Measurements from ENCODE around the gene TBCB.

Gene TBCB

GRCh38 chr19:36092566-36092965, 22.7 kb upstream of the TBCB start:
- no peak overlapping the region for H3K4me3 Mint-ChIP-seq
- peaks cover 8% of the 10 kb centered on the region for H3K4me1 Mint-ChIP-seq (ENCODE audit: low read depth)
- no peaks in the 10 kb centered on the region for H3K27me3 Mint-ChIP-seq (ENCODE audit: low read depth)
- no peaks in the 10 kb centered on the region for H3K9me3 Mint-ChIP-seq
- peaks cover 28% of the 10 kb centered on the region for H3K36me3 Mint-ChIP-seq (ENCODE audit: low read depth)
- H3K27ac Mint-ChIP-seq, result no peak overlapping the region

DNA sequence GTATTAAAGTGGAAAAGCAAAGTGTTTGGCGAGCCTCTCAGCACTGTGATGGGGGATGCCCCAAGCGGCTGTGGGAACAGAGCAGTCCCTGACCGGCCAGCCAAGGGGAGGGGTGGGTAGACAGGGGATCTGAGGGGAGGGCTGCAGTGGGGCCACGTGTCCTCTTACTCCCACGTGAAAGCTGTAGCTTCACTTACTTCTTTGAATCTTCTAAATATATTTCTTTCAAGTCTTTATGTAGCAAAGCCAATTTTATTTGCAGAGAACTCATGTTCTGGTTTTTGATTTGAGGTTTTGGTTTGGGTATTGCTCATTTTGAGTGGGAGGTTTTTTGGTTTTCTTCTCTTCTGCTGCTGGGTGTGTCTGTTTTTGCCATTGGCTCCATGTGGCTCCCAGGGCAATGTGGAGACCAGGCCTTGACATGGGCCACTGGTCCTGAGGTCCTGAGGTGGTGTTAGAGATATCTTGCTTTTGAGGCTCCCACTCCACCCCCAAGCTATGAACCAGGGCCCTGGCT, 22.1 kb upstream of the TBCB start:
- Mint-ChIP-seq H3K27ac (peak overlapping the region; percentile 64), H3K36me3 (ENCODE audit: low read depth) (peaks cover 25% of the 10 kb centered on the region), H3K27me3 (ENCODE audit: low read depth) (no peaks in the 10 kb centered on the region), H3K4me3 (no peak overlapping the region), H3K9me3 (no peaks in the 10 kb centered on the region), H3K4me1 (ENCODE audit: low read depth) (peaks cover 8% of the 10 kb centered on the region)

- Mint-ChIP-seq H3K27ac (peak overlapping the region; percentile 64), H3K9me3 (no peaks in the 10 kb centered on the region), H3K27me3 (ENCODE audit: low read depth) (no peaks in the 10 kb centered on the region), H3K4me1 (ENCODE audit: low read depth) (peaks cover 8% of the 10 kb centered on the region), H3K36me3 (ENCODE audit: low read depth) (peaks cover 25% of the 10 kb centered on the region), H3K4me3 (no peak overlapping the region)
Measured at GRCh38 chr19:36093687-36094086, 21.6 kb upstream of the TBCB start.

- Mint-ChIP-seq H3K27me3 (ENCODE audit: low read depth) (no peaks in the 10 kb centered on the region), H3K4me3 (no peak overlapping the region), H3K36me3 (ENCODE audit: low read depth) (peaks cover 18% of the 10 kb centered on the region), H3K27ac (no peak overlapping the region), H3K9me3 (no peaks in the 10 kb centered on the region), H3K4me1 (ENCODE audit: low read depth) (peaks cover 8% of the 10 kb centered on the region)
Measured at GRCh38 chr19:36097036-36097435, 18.2 kb upstream of the TBCB start.

DNA sequence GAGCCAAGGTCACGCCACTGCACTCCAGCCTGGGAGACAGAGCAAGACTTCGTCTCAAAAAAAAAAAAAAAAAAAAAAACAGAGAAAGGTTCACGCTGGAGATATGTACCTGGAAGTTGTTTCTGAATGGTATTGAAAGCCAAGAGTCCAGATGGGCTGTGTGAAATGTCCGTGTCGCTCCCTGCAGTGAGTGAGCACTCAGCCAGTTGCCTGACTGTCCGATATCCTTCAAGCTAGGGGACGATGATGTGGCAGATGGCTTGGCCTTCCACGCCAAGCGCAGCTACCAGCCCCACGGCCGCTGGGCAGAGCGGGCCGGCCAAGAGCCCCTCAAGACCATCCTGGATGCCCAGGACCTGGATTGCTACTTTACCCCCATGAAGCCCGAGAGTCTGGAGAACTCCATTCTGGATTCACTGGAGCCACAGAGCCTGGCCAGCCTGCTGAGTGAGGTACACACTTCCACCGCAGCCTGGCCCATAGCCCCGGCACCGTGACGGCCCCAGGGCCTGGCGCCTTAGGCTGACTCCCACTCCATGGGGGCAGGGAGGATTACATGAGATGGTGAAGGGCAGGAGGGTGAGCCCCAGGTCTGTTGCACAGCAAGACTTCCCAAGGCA, 16.0 kb upstream of the TBCB start:
- Mint-ChIP-seq H3K9me3 (no peaks in the 10 kb centered on the region), H3K4me1 (ENCODE audit: low read depth) (no peaks in the 10 kb centered on the region), H3K27me3 (ENCODE audit: low read depth) (no peaks in the 10 kb centered on the region), H3K4me3 (no peak overlapping the region), H3K36me3 (ENCODE audit: low read depth) (peaks cover 15% of the 10 kb centered on the region), H3K27ac (no peak overlapping the region)

GRCh38 chr19:36100476-36100875, 14.8 kb upstream of the TBCB start:
- Mint-ChIP-seq H3K4me1 (ENCODE audit: low read depth) (no peaks in the 10 kb centered on the region), H3K27ac (no peak overlapping the region), H3K4me3 (no peak overlapping the region), H3K9me3 (no peaks in the 10 kb centered on the region), H3K27me3 (ENCODE audit: low read depth) (no peaks in the 10 kb centered on the region), H3K36me3 (ENCODE audit: low read depth) (peaks cover 12% of the 10 kb centered on the region)

DNA sequence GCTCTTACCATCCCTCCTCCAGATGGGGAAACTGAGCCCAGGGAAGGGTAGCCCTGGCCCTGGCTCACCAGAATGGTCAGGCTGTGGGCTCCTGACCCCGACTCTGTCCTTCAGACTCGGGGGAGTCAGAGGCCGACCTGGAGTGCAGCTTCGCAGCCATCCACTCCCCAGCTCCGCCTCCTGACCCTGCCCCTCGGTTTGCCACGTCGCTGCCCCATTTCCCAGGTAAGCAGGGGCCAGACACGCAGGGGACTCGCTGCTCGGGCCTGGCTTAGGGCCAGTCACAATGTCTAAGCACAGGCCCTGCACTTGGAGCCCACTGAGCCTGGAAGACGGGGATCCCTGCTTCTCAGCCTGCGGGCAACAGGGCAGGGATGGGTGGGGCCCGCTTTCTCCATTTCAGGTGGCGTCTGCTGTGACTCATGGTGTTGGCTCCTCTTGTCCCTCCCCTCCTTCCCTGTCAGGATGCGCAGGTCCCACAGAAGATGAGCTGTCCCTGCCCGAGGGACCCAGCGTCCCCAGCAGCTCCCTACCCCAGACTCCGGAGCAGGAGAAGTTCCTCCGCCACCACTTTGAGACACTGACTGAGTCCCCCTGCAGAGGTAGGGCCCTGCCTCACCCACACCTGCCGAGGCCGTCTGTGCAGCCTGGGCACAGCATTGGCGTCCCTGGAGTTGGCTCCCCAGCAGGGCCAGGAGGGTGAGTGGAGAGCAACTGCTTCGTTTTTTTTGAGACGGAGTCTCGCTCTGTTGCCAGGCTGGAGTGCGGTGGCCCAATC, 13.5 kb upstream of the TBCB start:
- peaks cover 16% of the 10 kb centered on the region for H3K36me3 Mint-ChIP-seq (ENCODE audit: low read depth)
- no peaks in the 10 kb centered on the region for H3K27me3 Mint-ChIP-seq (ENCODE audit: low read depth)
- no peak overlapping the region for H3K27ac Mint-ChIP-seq
- H3K4me3 Mint-ChIP-seq, result no peak overlapping the region
- no peaks in the 10 kb centered on the region for H3K9me3 Mint-ChIP-seq
- H3K4me1 Mint-ChIP-seq (ENCODE audit: low read depth), result no peaks in the 10 kb centered on the region

GRCh38 chr19:36103040-36103626, 12.1 kb upstream of the TBCB start:
- H3K4me3 Mint-ChIP-seq, result no peak overlapping the region
- no peaks in the 10 kb centered on the region for H3K9me3 Mint-ChIP-seq
- H3K27ac Mint-ChIP-seq, result no peak overlapping the region
- no peaks in the 10 kb centered on the region for H3K4me1 Mint-ChIP-seq (ENCODE audit: low read depth)
- no peaks in the 10 kb centered on the region for H3K27me3 Mint-ChIP-seq (ENCODE audit: low read depth)
- H3K36me3 Mint-ChIP-seq (ENCODE audit: low read depth), result peaks cover 17% of the 10 kb centered on the region

GRCh38 chr19:36103842-36104552, 11.3 kb upstream of the TBCB start:
- Mint-ChIP-seq H3K4me1 (ENCODE audit: low read depth) (no peaks in the 10 kb centered on the region), H3K27me3 (ENCODE audit: low read depth) (no peaks in the 10 kb centered on the region), H3K9me3 (no peaks in the 10 kb centered on the region), H3K27ac (no peak overlapping the region), H3K36me3 (ENCODE audit: low read depth) (peaks cover 13% of the 10 kb centered on the region), H3K4me3 (no peak overlapping the region)

- Mint-ChIP-seq H3K9me3 (no peaks in the 10 kb centered on the region), H3K4me3 (no peak overlapping the region), H3K27me3 (ENCODE audit: low read depth) (no peaks in the 10 kb centered on the region), H3K27ac (peak overlapping the region; percentile 11), H3K4me1 (ENCODE audit: low read depth) (no peaks in the 10 kb centered on the region), H3K36me3 (ENCODE audit: low read depth) (peaks cover 13% of the 10 kb centered on the region)
Measured at GRCh38 chr19:36106441-36106840, 8.8 kb upstream of the TBCB start.

DNA sequence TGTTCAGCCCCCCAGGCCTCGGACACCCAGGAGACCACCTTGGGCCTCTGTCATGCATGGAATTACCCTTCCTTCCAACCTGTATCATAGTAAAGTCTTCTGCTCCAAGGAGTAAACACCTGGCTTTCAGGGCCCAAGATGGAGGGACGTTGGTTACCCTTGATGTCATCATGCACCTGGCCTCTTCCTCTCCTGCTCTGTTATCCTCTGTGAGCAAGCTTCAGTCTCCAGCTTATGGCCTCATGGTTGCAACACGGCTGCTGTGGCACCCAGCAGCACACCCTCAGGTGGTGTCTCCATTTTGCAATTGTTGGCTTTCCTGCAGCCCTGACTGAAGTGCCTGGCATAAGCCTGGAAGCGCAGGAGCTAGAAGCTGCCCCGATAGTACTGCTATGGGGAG, 8.3 kb upstream of the TBCB start:
- no peaks in the 10 kb centered on the region for H3K4me1 Mint-ChIP-seq (ENCODE audit: low read depth)
- H3K27ac Mint-ChIP-seq, result no peak overlapping the region
- peaks cover 15% of the 10 kb centered on the region for H3K36me3 Mint-ChIP-seq (ENCODE audit: low read depth)
- no peaks in the 10 kb centered on the region for H3K27me3 Mint-ChIP-seq (ENCODE audit: low read depth)
- no peaks in the 10 kb centered on the region for H3K9me3 Mint-ChIP-seq
- H3K4me3 Mint-ChIP-seq, result no peak overlapping the region

DNA sequence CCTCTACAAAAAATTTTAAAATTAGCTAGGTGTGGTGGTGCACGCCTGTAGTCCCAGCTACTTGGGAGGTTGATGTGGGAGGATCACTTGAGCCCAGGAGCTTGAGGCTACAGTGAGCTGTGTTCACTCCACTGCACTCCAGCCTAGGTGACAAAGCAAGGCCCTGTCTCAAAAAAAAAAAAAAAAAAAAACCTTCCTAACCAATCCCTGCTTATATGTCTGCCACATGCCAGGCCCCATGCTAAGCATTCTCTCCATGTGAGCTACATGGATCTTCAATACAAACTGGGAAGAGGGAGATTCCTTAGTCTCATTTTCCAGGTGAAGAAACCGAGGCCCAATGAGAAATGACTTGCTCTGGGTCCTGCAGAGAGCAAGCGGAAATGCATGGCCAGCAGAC, 6.6 kb upstream of the TBCB start:
- H3K27ac Mint-ChIP-seq, result no peak overlapping the region
- H3K4me1 Mint-ChIP-seq (ENCODE audit: low read depth), result peaks cover 6% of the 10 kb centered on the region
- no peak overlapping the region for H3K4me3 Mint-ChIP-seq
- no peaks in the 10 kb centered on the region for H3K9me3 Mint-ChIP-seq
- no peaks in the 10 kb centered on the region for H3K27me3 Mint-ChIP-seq (ENCODE audit: low read depth)
- peaks cover 15% of the 10 kb centered on the region for H3K36me3 Mint-ChIP-seq (ENCODE audit: low read depth)

DNA sequence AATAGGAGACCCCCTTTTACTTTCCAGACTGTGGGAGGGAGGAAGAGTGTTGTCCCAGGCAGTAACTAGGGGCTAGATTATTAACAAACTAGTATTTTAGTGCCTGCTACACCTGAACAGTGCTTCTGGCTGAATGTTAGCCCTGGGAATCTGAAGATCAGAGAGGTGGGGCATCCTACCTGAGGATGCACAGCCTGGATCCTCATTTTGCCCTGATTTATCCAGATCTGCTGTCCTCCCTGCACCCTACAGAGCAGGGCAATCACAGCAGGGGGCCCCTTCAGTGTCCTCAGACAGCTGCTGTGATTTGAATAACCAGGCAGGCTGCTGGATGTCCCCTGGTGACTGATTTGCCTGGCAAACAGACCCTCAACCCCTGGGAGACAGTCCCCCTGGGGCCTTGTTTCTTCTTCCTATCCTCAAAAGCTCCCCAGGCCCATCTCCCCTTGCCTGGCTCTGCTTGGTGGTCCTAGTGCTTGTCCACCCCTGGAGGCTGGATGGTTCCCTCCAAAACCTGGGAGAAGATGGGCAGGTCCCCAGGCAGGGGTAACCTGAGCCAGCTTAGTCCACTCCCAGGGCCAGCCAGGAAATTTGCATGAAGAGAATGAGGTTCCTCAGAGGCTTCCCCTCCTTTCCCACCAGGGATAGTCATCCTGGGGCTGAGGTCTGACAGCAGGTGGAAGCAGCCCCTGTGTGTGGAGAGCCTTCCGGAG, 4.6 kb upstream of the TBCB start, which contains the start of gene OVOL3:
OVOL3 (plus strand) TSS at position 657 of the 713 bp plus-strand sequence. CDS start 60 bp downstream, outside the sequence.
- peak within 1 kb of the TSS; percentile 21 for H3K4me3 Mint-ChIP-seq
- H3K27me3 Mint-ChIP-seq (ENCODE audit: low read depth), result peaks cover 5% of the 10 kb centered on the region
- H3K9me3 Mint-ChIP-seq, result no peaks in the 10 kb centered on the region
- peaks cover 18% of the 10 kb centered on the region for H3K4me1 Mint-ChIP-seq (ENCODE audit: low read depth)
- no peak within 1 kb of the TSS for H3K27ac Mint-ChIP-seq
- peaks cover 21% of the 10 kb centered on the region for H3K36me3 Mint-ChIP-seq (ENCODE audit: low read depth)

DNA sequence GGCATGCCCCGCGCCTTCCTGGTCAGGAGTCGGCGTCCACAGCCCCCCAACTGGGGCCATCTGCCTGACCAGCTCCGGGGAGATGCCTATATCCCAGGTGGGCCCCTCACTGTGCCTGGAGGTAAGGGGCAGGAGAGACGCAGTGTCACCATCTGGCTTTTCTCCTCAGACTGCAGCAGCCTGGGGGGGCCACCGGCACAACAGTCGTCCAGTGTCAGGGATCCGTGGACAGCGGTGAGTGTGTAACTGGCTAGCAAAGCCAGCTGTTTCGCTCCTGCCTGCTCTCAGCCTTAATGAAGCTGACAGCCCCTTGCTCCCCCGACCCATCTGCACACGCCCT, 4.1 kb upstream of the TBCB start:
- Mint-ChIP-seq H3K4me3 (no peak overlapping the region), H3K36me3 (ENCODE audit: low read depth) (peaks cover 23% of the 10 kb centered on the region), H3K4me1 (ENCODE audit: low read depth) (peaks cover 22% of the 10 kb centered on the region), H3K27ac (no peak overlapping the region), H3K9me3 (no peaks in the 10 kb centered on the region), H3K27me3 (ENCODE audit: low read depth) (peaks cover 5% of the 10 kb centered on the region)
